ENCODE data around the gene PRM1. TPM values are rescaled to one million over a fixed set of nuclear protein-coding genes. Genes with fewer than 3 reads are reported as not detected.

The PRM1 gene
- total and polyA plus RNA-seq, 2 of the 13 experiments (the other 11 are each of a cell fraction or from before 2014, with no cell fraction given): not detected

DNA sequence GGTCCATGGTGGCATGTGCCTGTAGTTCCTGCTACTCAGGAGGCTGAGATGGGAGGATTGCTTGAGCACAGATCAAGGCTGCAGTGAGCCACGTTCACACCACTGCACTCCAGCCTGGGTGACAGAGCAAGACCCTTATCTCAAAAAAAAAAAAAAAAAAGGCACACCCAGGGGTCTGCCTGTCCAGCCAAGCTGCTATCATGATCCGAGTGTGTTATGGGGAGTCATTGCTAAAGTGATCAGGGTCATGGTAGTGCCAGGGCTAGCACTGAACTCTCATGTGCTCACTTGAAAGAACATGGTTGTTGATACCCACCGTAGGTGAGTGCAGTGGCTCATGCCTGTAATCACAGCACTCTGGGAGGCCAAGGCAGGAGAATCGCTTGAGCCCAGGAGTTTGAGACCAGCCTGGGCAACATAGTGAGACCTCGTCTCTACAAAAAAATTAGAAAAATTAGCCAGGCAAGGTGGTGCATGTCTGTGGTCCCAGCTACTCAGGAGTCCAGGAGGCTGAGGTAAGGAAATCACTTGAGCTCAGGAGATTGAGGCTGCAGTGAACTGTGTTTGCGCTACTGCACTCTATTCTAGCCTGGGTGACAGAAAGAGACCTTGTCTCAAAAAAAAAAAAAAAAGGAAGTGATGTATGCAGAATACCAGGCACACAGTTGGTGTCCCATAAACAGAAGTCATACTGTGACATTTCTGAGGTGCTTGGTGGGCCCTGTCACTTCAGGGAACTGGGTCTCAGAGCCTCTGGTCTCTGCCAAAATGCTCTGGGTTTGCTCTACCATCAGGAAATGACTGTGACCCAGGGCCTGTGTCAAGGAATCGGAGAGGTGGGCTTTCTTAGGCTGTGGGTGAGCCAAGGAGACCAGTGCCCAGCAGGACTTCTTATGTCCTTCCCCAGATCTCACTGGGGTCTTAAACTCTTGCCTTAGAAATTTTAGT, 2.2 kb downstream of the PRM1 start (continued):
- TF ChIP-seq ZNF549 (CRISPR knock-in tag; IDR thresholded peaks at IDR 0.05): no peak
- no peak for TF ChIP-seq JUND (CRISPR knock-in tag; IDR thresholded peaks at IDR 0.05)
- 0 out of 2 replicates have a peak, but pooled peaks have one; percentile 6 for TF ChIP-seq SP4 (CRISPR knock-in tag; IDR thresholded peaks at IDR 0.05)
- 0 out of 2 replicates have a peak, but pooled peaks have one; percentile 68 for TF ChIP-seq ZSCAN22 (CRISPR knock-in tag; IDR thresholded peaks at IDR 0.05)
- TF ChIP-seq TMF1 (CRISPR knock-in tag; IDR thresholded peaks at IDR 0.05; ENCODE audit: low read depth): peak; percentile 88
- TF ChIP-seq PHF8 (CRISPR knock-in tag; IDR thresholded peaks at IDR 0.05): 0 out of 2 replicates have a peak, but pooled peaks have one; percentile 24
- TF ChIP-seq NCOA1 (CRISPR knock-in tag; IDR thresholded peaks at IDR 0.05): peak; percentile 16; the same call in 1 of the 2 replicates
- TF ChIP-seq NFKB2 (CRISPR knock-in tag; IDR thresholded peaks at IDR 0.05; ENCODE audit: borderline replicate concordance): 0 out of 2 replicates have a peak, but pooled peaks have one; percentile 36
- 0 out of 2 replicates have a peak, but pooled peaks have one; percentile 6 for TF ChIP-seq SP140L (CRISPR knock-in tag; IDR thresholded peaks at IDR 0.05; ENCODE audit: borderline replicate concordance)
- peak; percentile 42; the same call in 1 of the 2 replicates for TF ChIP-seq ZNF891 (CRISPR knock-in tag; IDR thresholded peaks at IDR 0.05)
- TF ChIP-seq ZNF746 (CRISPR knock-in tag; IDR thresholded peaks at IDR 0.05): peak; percentile 45; the same call in 1 of the 2 replicates
- TF ChIP-seq, protein P1, sequence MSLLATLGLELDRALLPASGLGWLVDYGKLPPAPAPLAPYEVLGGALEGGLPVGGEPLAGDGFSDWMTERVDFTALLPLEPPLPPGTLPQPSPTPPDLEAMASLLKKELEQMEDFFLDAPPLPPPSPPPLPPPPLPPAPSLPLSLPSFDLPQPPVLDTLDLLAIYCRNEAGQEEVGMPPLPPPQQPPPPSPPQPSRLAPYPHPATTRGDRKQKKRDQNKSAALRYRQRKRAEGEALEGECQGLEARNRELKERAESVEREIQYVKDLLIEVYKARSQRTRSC (CRISPR knock-in tag; IDR thresholded peaks at IDR 0.05; ENCODE audit: low read depth): peak; percentile 26; the same call in 1 of the 2 replicates
- TF ChIP-seq, protein P2, sequence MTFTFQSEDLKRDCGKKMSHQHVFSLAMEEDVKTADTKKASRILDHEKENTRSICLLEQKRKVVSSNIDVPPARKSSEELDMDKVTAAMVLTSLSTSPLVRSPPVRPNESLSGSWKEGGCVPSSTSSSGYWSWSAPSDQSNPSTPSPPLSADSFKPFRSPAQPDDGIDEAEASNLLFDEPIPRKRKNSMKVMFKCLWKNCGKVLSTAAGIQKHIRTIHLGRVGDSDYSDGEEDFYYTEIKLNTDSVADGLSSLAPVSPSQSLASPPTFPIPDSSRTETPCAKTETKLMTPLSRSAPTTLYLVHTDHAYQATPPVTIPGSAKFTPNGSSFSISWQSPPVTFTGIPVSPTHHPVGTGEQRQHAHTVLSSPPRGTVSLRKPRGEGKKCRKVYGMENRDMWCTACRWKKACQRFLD (CRISPR knock-in tag; IDR thresholded peaks at IDR 0.05; ENCODE audit: borderline replicate concordance): peak; percentile 95
- no peak for TF ChIP-seq NRL (CRISPR knock-in tag; IDR thresholded peaks at IDR 0.05; ENCODE audit: borderline replicate concordance)
- no peak; the same call in 1 of the 2 replicates for TF ChIP-seq ZNF703 (CRISPR knock-in tag; IDR thresholded peaks at IDR 0.05; ENCODE audit: borderline replicate concordance)
- TF ChIP-seq SMYD3 (CRISPR knock-in tag; IDR thresholded peaks at IDR 0.05): peak; percentile 95
- TF ChIP-seq, protein P3, sequence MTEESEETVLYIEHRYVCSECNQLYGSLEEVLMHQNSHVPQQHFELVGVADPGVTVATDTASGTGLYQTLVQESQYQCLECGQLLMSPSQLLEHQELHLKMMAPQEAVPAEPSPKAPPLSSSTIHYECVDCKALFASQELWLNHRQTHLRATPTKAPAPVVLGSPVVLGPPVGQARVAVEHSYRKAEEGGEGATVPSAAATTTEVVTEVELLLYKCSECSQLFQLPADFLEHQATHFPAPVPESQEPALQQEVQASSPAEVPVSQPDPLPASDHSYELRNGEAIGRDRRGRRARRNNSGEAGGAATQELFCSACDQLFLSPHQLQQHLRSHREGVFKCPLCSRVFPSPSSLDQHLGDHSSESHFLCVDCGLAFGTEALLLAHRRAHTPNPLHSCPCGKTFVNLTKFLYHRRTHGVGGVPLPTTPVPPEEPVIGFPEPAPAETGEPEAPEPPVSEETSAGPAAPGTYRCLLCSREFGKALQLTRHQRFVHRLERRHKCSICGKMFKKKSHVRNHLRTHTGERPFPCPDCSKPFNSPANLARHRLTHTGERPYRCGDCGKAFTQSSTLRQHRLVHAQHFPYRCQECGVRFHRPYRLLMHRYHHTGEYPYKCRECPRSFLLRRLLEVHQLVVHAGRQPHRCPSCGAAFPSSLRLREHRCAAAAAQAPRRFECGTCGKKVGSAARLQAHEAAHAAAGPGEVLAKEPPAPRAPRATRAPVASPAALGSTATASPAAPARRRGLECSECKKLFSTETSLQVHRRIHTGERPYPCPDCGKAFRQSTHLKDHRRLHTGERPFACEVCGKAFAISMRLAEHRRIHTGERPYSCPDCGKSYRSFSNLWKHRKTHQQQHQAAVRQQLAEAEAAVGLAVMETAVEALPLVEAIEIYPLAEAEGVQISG (CRISPR knock-in tag; IDR thresholded peaks at IDR 0.05): 0 out of 2 replicates have a peak, but pooled peaks have one; percentile 3
- peak; percentile 98 for TF ChIP-seq ARID2 (CRISPR knock-in tag; IDR thresholded peaks at IDR 0.05; ENCODE audit: borderline replicate concordance)
- TF ChIP-seq, protein P4, sequence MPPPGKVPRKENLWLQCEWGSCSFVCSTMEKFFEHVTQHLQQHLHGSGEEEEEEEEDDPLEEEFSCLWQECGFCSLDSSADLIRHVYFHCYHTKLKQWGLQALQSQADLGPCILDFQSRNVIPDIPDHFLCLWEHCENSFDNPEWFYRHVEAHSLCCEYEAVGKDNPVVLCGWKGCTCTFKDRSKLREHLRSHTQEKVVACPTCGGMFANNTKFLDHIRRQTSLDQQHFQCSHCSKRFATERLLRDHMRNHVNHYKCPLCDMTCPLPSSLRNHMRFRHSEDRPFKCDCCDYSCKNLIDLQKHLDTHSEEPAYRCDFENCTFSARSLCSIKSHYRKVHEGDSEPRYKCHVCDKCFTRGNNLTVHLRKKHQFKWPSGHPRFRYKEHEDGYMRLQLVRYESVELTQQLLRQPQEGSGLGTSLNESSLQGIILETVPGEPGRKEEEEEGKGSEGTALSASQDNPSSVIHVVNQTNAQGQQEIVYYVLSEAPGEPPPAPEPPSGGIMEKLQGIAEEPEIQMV (CRISPR knock-in tag; IDR thresholded peaks at IDR 0.05; ENCODE audit: low read depth): no peak
- TF ChIP-seq ZNF773 (CRISPR knock-in tag; IDR thresholded peaks at IDR 0.05; ENCODE audit: borderline replicate concordance): 0 out of 2 replicates have a peak, but pooled peaks have one; percentile 4
- TF ChIP-seq MXI1 (IDR thresholded peaks at IDR 0.05; ENCODE audit: borderline replicate concordance, low read depth, low read length): no peak; the same call in 2 of the 3 replicates
